ENCODE results near the gene PERM1. TPM values are rescaled to one million over a fixed set of nuclear protein-coding genes. Genes with fewer than 3 reads are reported as not detected.
A peak's percentile ranks its signal among the peaks of the same experiment; 100 is the strongest.

PERM1 gene
- total RNA-seq, 1 experiment from 2014 or later = 1.5 TPM

DNA sequence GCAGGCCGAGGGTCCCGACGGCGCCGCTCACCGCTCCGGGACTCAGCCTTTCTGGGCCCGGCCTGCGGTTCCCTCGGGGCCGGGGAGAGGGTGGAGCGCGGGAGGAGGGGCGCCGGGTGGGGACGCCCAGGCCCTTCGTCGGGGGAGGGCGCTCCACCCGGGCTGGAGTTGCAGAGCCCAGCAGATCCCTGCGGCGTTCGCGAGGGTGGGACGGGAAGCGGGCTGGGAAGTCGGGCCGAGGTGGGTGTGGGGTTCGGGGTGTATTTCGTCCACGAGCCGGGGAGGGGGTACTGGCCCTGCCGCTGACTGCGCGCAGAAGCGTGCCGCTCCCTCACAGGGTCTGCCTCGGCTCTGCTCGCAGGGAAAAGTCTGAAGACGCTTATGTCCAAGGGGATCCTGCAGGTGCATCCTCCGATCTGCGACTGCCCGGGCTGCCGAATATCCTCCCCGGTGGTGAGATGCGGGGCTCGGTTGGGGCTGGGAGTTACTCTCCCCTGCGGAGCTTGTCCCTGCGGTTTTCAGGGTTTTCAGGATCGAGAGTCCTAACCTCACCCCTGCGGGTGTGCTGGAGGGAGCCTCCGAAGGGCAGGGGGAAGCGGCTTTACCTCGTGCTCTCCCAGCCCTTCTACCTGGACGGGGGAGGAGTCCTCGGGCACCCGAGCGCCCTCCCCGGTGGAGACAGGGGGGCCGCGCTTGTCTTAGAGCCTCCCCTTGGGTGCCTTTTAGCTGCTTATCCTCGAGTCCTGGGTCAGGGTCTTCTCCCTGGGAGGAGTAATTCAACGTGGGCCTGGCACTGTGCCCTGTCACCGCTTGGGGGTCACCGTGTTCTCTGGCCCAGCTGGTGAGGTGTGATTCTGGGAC lies 56.1 kb downstream of the PERM1 start:
- Histone ChIP-seq H3K4me3 (ENCODE audit: low read depth in 2 of 2, low read length in 2 of 2) (peak overlapping the region; percentile 57), H3K27me3 (ENCODE audit: control insufficient read depth, insufficient read depth, low read length) (no peaks in the 10 kb centered on the region), H3K4me1 (ENCODE audit: control insufficient read depth, insufficient read depth, low read length) (peaks cover 52% of the 10 kb centered on the region), H3K27ac (ENCODE audit: low read length) (peak overlapping the region; percentile 69; the same call in 1 of the 2 replicates), H3K9me3 (ENCODE audit: control insufficient read depth, insufficient read depth, low read depth, low read length) (no peaks in the 10 kb centered on the region), H3K36me3 (ENCODE audit: control insufficient read depth, insufficient read depth, low read length) (no peaks in the 10 kb centered on the region)
- no TSS peak for BruUV-seq (replicated peaks)
- DNase-seq (ENCODE audit: low read depth, low spot score) (no peak), ATAC-seq (peak; percentile 52)
- in situ Hi-C loops (cut with HindIII; ENCODE audit: low pct_unique_long_range_greater_than_20kb, low sequenced_read_pairs) (no loop called here), intact Hi-C loops (cut with micrococcal nuclease; ENCODE audit: unreplicated experiment) (no loop called here)
- TF ChIP-seq REST (IDR thresholded peaks at IDR 0.05; ENCODE audit: insufficient read depth in 1 of 2, low read depth in 2 of 2, low read length in 1 of 2) = no peak
- TF ChIP-seq POLR2AphosphoS5 (IDR thresholded peaks at IDR 0.05; ENCODE audit: low read depth, low read length) = 0 out of 2 replicates have a peak, but pooled peaks have one; percentile 31
- no peak for TF ChIP-seq SIN3A (IDR thresholded peaks at IDR 0.05; ENCODE audit: borderline replicate concordance, insufficient read depth, low read depth, low read length)
- TF ChIP-seq, protein P1, sequence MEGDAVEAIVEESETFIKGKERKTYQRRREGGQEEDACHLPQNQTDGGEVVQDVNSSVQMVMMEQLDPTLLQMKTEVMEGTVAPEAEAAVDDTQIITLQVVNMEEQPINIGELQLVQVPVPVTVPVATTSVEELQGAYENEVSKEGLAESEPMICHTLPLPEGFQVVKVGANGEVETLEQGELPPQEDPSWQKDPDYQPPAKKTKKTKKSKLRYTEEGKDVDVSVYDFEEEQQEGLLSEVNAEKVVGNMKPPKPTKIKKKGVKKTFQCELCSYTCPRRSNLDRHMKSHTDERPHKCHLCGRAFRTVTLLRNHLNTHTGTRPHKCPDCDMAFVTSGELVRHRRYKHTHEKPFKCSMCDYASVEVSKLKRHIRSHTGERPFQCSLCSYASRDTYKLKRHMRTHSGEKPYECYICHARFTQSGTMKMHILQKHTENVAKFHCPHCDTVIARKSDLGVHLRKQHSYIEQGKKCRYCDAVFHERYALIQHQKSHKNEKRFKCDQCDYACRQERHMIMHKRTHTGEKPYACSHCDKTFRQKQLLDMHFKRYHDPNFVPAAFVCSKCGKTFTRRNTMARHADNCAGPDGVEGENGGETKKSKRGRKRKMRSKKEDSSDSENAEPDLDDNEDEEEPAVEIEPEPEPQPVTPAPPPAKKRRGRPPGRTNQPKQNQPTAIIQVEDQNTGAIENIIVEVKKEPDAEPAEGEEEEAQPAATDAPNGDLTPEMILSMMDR (IDR thresholded peaks at IDR 0.05) = peak; percentile 21; the same call in 1 of the 2 replicates
- no peak for TF ChIP-seq TCF7L2 (IDR thresholded peaks at IDR 0.05; ENCODE audit: low read depth, low read length)
- ChIA-PET POLR2A (no interaction called here), CTCF (interaction anchor here (1.0 kb wide), 1 partner anchor 12 kb away, joined by 3 read pairs; no protein-coding TSS in a partner anchor)

Other genes starting within 250 kb of the PERM1 start
- 51.8 TPM for gene SAMD11, start 58.2 kb downstream of the PERM1 start, total RNA-seq (2021; ENCODE audit: unreplicated experiment)
- gene NOC2L, start 22.8 kb downstream of the PERM1 start, total RNA-seq (2021; ENCODE audit: unreplicated experiment) = 193 TPM
- 58.8 TPM for gene KLHL17, start 21.5 kb downstream of the PERM1 start, total RNA-seq (2021; ENCODE audit: unreplicated experiment)
- 9.8 TPM for gene PLEKHN1, start 15.6 kb downstream of the PERM1 start, total RNA-seq (2021; ENCODE audit: unreplicated experiment)
- 74.2 TPM for gene HES4, start 18.0 kb upstream of the PERM1 start, total RNA-seq (2021; ENCODE audit: unreplicated experiment)
- gene ISG15, start 31.4 kb upstream of the PERM1 start, total RNA-seq (2021; ENCODE audit: unreplicated experiment) = 102 TPM
- 153 TPM for gene AGRN, start 38.0 kb upstream of the PERM1 start, total RNA-seq (2021; ENCODE audit: unreplicated experiment)
- gene RNF223, start 92.2 kb upstream of the PERM1 start, total RNA-seq (2021; ENCODE audit: unreplicated experiment) = 0.08 TPM
- 28.8 TPM for gene C1orf159, start 134.0 kb upstream of the PERM1 start, total RNA-seq (2021; ENCODE audit: unreplicated experiment)
- not detected for gene TTLL10, start 191.8 kb upstream of the PERM1 start, total RNA-seq (2021; ENCODE audit: unreplicated experiment)
- gene TNFRSF18, start 224.5 kb upstream of the PERM1 start, total RNA-seq (2021; ENCODE audit: unreplicated experiment) = 4.3 TPM
- gene TNFRSF4, start 232.1 kb upstream of the PERM1 start, total RNA-seq (2021; ENCODE audit: unreplicated experiment) = 0.62 TPM
- 335 TPM for gene SDF4, start 249.9 kb upstream of the PERM1 start, total RNA-seq (2021; ENCODE audit: unreplicated experiment)

Data from Panc1 (cell line).